ENCODE results near the gene SEMA5A. TPM values are rescaled to one million over a fixed set of nuclear protein-coding genes. Genes with fewer than 3 reads are reported as not detected.

SEMA5A gene
- total RNA-seq, 1 donor from 2014 or later: 38.9 TPM

GRCh38 chr5:9140202-9140601, 405.7 kb downstream of the SEMA5A start:
- Histone ChIP-seq H3K27me3 (no peaks in the 10 kb centered on the region), H3K27ac (no peak overlapping the region), H3K4me3 (no peak overlapping the region), H3K9me3 (no peaks in the 10 kb centered on the region), H3K36me3 (no peaks in the 10 kb centered on the region), H3K4me1 (no peaks in the 10 kb centered on the region)
- no peak for DNase-seq
- TF ChIP-seq CTCF (IDR thresholded peaks at IDR 0.05): no peak
- intact Hi-C loops (cut with DNase I): no loop called here
- no peak for ATAC-seq

- Histone ChIP-seq H3K4me1 (no peaks in the 10 kb centered on the region), H3K9me3 (no peaks in the 10 kb centered on the region), H3K27ac (no peak overlapping the region), H3K36me3 (no peaks in the 10 kb centered on the region), H3K4me3 (no peak overlapping the region), H3K27me3 (no peaks in the 10 kb centered on the region)
- intact Hi-C loops (cut with DNase I): no loop called here
- DNase-seq (no peak), ATAC-seq (no peak)
- TF ChIP-seq CTCF (IDR thresholded peaks at IDR 0.05): no peak
Measured at GRCh38 chr5:9139344-9139743, 406.5 kb downstream of the SEMA5A start.

- ATAC-seq (no peak), DNase-seq (no peak)
- Histone ChIP-seq H3K4me1 (no peaks in the 10 kb centered on the region), H3K27me3 (no peaks in the 10 kb centered on the region), H3K9me3 (no peaks in the 10 kb centered on the region), H3K27ac (no peak overlapping the region), H3K4me3 (no peak overlapping the region), H3K36me3 (no peaks in the 10 kb centered on the region)
- intact Hi-C loops (cut with DNase I): no loop called here
- no peak for TF ChIP-seq CTCF (IDR thresholded peaks at IDR 0.05)
Measured at GRCh38 chr5:9128136-9128535, 417.7 kb downstream of the SEMA5A start.

GRCh38 chr5:9126490-9126889, 419.4 kb downstream of the SEMA5A start:
- Histone ChIP-seq H3K4me3 (no peak overlapping the region), H3K27me3 (no peaks in the 10 kb centered on the region), H3K27ac (no peak overlapping the region), H3K4me1 (no peaks in the 10 kb centered on the region), H3K9me3 (no peaks in the 10 kb centered on the region), H3K36me3 (no peaks in the 10 kb centered on the region)
- intact Hi-C loops (cut with DNase I): no loop called here
- DNase-seq: no peak
- no peak for TF ChIP-seq CTCF (IDR thresholded peaks at IDR 0.05)
- no peak for ATAC-seq

GRCh38 chr5:9125852-9126251, 420.0 kb downstream of the SEMA5A start:
- no peak for TF ChIP-seq CTCF (IDR thresholded peaks at IDR 0.05)
- H3K36me3 ChIP-seq: no peaks in the 10 kb centered on the region
- H3K4me1 ChIP-seq: no peaks in the 10 kb centered on the region
- H3K9me3 ChIP-seq: no peaks in the 10 kb centered on the region
- H3K27ac ChIP-seq: no peak overlapping the region
- DNase-seq (no peak), ATAC-seq (no peak)
- no peak overlapping the region for H3K4me3 ChIP-seq
- no peaks in the 10 kb centered on the region for H3K27me3 ChIP-seq
- intact Hi-C loops (cut with DNase I): no loop called here

GRCh38 chr5:9124838-9125237, 421.0 kb downstream of the SEMA5A start:
- Histone ChIP-seq H3K9me3 (no peaks in the 10 kb centered on the region), H3K27ac (no peak overlapping the region), H3K36me3 (no peaks in the 10 kb centered on the region), H3K4me3 (no peak overlapping the region), H3K4me1 (no peaks in the 10 kb centered on the region), H3K27me3 (no peaks in the 10 kb centered on the region)
- TF ChIP-seq CTCF (IDR thresholded peaks at IDR 0.05): no peak
- DNase-seq (no peak), ATAC-seq (no peak)
- intact Hi-C loops (cut with DNase I): no loop called here
